NT2/D1 (cell line): ENCODE data around the gene ARHGAP25.

Experiments
- YY1 ChIP-seq: IDR thresholded peaks from 2 replicates; pipeline ENCODE4 v1.6.1; 2011; ENCODE audit not compliant: insufficient read length, insufficient read depth
- ZNF274 ChIP-seq: IDR thresholded peaks from 2 replicates; pipeline ENCODE4 v1.6.1; 2011; ENCODE audit warnings: mild to moderate bottlenecking, low read depth, low read length

- TF ChIP-seq ZNF274 = no peak
- TF ChIP-seq YY1 = no peak
These were observed 12.8 kb downstream of the ARHGAP25 start for GRCh38 chr2:68747413-68747812.
